ENCODE data around the gene AICDA.

DNA sequence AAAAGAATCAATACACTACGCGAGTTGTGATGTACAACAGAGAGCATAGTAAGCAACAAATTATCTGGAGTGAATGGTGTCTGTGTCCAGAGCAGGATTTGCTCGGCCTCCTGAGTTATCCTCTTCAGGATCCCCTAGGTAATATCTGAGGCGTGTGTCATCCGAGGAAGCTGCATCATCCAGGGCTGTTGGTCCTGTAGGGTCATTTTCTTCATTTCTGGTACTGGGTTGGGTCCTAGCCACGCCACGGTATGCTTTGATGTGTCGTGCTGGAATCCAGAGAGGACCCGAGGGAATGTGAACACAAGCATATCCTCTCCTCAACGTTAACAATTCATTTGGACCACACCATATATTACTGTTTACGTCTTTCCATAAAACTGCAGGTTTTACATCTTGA, 53.0 kb downstream of the AICDA start:
- TF ChIP-seq, protein P1, sequence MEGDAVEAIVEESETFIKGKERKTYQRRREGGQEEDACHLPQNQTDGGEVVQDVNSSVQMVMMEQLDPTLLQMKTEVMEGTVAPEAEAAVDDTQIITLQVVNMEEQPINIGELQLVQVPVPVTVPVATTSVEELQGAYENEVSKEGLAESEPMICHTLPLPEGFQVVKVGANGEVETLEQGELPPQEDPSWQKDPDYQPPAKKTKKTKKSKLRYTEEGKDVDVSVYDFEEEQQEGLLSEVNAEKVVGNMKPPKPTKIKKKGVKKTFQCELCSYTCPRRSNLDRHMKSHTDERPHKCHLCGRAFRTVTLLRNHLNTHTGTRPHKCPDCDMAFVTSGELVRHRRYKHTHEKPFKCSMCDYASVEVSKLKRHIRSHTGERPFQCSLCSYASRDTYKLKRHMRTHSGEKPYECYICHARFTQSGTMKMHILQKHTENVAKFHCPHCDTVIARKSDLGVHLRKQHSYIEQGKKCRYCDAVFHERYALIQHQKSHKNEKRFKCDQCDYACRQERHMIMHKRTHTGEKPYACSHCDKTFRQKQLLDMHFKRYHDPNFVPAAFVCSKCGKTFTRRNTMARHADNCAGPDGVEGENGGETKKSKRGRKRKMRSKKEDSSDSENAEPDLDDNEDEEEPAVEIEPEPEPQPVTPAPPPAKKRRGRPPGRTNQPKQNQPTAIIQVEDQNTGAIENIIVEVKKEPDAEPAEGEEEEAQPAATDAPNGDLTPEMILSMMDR (IDR thresholded peaks at IDR 0.05 in 2 of 3, conservative IDR thresholded peaks at IDR 0.05 in 1 of 3; ENCODE audit: control insufficient read depth in 2 of 3, extremely low read depth in 1 of 3, insufficient read depth in 1 of 3, low read depth in 3 of 3, low read length in 3 of 3) = no peak
- no peak for TF ChIP-seq POLR2A (IDR thresholded peaks at IDR 0.05; ENCODE audit: low read depth, low read length)
- no peak for TF ChIP-seq SIN3A (IDR thresholded peaks at IDR 0.05; ENCODE audit: low read depth, low read length)
- no peak for TF ChIP-seq NRF1 (conservative IDR thresholded peaks at IDR 0.05; ENCODE audit: low read depth, low read length)
- TF ChIP-seq NR2C2 (IDR thresholded peaks at IDR 0.05; ENCODE audit: borderline replicate concordance, control insufficient read depth, insufficient read length, low read depth) = no peak
- TF ChIP-seq EZH2 (IDR thresholded peaks at IDR 0.05; ENCODE audit: borderline replicate concordance, control insufficient read depth, low read depth, low read length) = no peak
- no peak for TF ChIP-seq MXI1 (IDR thresholded peaks at IDR 0.05; ENCODE audit: low read depth, low read length)
- TF ChIP-seq MTA3 (IDR thresholded peaks at IDR 0.05; ENCODE audit: borderline replicate concordance, low read length) = no peak
- TF ChIP-seq SMAD5 (IDR thresholded peaks at IDR 0.05; ENCODE audit: low read depth) = no peak

All from GM12878 (cell line).